Subcutaneous adipose tissue (tissue), 4 donors: ENCODE data around the gene NRXN3. TPM values are rescaled to one million over a fixed set of nuclear protein-coding genes. Genes with fewer than 3 reads are reported as not detected.

ENCODE experiments used
- total RNA-seq, 4 donors: library from RNA; depleted of rRNA; stranded (reverse); fragments of >200 nt; gene quantifications; one replicate each; pipeline ENCODE4 v1.1.0, GENCODE V29; 2016
- TF ChIP-seq, protein P1 (sequence below): fragments of 450-650 bp; IDR thresholded peaks from one replicate; pipeline ENCODE4 v1.5.1; 2016; ENCODE audit warnings: low read depth, mild to moderate bottlenecking, control low read depth, antibody characterized with exemption, moderate library complexity

NRXN3 gene
- total RNA-seq, 4 donors from 2014 or later, result 0.57 to 2.4 (median 1.1) TPM; not detected in 1

DNA sequence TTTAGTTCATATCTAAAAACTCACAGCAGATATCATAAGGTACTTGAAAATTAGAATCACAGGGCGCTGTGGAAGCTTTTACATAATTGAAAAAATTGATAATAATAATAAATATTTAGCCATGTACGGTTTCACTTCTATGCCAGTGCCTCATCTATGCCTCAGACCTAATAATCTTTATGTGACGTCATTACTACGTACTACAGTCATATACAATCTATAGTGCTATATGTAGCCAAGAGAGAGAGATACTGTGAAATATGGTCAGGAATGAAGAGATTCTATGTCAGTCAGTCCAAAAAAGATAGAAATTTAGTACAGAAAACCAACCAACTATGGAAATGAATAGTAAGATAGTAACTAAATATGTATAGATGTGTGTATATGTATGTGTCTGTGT, 1010.5 kb downstream of the NRXN3 start:
- TF ChIP-seq, protein P1, sequence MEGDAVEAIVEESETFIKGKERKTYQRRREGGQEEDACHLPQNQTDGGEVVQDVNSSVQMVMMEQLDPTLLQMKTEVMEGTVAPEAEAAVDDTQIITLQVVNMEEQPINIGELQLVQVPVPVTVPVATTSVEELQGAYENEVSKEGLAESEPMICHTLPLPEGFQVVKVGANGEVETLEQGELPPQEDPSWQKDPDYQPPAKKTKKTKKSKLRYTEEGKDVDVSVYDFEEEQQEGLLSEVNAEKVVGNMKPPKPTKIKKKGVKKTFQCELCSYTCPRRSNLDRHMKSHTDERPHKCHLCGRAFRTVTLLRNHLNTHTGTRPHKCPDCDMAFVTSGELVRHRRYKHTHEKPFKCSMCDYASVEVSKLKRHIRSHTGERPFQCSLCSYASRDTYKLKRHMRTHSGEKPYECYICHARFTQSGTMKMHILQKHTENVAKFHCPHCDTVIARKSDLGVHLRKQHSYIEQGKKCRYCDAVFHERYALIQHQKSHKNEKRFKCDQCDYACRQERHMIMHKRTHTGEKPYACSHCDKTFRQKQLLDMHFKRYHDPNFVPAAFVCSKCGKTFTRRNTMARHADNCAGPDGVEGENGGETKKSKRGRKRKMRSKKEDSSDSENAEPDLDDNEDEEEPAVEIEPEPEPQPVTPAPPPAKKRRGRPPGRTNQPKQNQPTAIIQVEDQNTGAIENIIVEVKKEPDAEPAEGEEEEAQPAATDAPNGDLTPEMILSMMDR, result no peak

DNA sequence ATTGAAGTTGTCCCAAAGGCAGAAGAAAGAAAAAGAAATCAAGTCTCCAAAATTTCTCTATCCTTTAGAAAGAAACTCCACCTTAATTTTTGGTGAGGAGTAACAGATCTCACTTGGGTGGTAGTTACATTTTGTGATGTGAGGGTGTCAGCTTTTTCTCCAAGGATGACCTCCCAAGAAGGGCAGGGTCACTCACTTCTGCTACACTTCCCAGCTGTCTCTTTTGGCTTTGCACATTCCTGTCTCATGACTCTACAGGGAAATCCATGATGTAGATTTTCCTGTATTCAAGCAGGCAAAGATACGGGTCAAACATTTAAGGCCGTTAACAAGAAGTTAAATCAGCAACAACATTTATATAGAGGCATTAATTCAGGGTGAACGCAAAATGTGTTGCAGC, 1016.4 kb downstream of the NRXN3 start:
- TF ChIP-seq, protein P1, result no peak

DNA sequence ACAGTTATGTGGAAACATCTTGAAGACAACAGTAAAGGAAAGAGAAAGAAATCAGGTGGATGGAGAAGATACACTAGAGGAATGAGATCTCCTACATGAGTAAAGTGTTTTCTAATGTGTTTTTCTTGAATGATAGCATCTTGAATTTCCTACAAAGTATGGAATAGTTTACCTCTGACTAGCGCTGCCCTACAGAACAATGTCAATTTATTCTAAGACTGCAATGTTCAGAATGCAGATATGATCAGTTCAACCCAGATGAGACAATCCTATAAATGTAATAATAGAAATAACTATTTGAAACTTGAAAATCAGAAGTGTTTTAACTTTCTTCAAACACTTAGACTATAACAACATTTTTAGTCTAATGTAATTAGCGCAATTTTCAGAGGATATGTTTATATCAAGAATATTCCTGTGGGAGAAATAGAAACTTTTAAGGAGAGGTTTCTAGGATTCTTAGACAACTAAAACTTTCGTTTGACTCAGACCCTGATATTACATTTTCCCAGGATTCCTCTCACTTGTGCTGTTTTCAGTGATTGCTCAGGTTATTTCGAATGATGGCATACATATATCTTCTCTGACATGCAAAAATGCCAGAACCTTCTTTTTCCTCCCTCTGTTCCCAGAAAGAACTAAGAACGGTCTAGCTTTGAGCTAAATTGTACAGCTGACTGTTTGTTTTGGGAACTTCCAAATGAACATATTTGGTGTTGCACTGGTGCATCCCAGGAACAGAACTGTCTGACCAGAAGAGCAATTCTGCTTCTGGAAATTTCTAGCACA, 1023.7 kb downstream of the NRXN3 start:
- TF ChIP-seq, protein P1, result no peak

DNA sequence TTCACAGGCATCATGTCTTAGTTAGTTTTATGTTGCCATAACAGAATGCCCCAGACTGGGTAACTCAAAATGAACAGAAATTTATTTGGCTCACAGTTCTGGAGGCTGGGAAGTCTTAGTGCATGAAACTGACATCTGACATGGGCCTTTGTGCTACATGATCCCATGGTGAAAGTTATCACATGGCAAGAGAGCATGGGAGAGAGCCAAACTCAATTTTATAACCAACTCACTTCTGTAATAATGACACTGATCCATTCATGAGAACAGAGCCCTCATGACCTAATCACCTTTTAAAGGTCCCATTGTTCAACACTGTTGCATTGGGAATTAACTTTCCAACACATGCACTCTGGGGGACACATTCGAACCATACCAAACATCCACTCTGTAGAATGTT, 1026.0 kb downstream of the NRXN3 start:
- TF ChIP-seq, protein P1, result no peak

DNA sequence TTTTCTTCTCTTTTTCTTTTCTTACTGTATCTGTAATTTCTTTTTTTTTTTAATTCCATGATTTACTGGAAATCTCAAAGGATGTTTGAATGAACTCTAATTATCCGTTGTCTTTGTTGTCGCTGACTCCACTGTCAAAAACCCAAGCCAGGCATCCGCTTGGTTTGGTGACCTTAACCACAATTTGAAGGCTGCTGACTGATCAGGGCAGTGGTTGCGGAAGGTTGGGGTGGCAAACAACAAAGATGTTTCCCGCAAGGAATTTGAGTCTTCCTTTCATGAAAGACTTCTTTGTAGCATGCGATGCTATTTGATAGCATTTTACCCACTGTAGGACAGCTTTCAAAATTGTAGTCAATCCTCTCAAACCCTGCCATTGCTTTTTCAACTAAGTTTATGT, 1027.3 kb downstream of the NRXN3 start:
- TF ChIP-seq, protein P1, result no peak

DNA sequence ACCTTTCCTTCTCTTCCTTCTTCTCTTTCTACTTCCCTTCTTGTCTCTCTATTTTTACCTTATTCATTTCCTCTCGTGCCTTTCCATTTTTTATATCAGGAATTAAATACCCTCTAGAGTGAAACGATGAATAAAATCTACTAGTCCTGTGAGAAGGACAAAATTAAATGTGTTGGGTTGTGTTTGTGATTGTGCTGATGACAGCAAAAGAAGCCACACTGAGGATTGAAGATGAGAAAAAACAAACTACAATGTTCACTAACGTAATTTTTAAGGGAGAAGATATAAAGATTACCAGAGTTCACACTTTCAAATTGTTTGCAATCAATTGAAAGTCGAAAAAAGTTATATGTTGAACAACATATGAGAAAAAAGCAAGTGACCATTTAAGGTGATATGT, 1029.0 kb downstream of the NRXN3 start:
- TF ChIP-seq, protein P1, result no peak

DNA sequence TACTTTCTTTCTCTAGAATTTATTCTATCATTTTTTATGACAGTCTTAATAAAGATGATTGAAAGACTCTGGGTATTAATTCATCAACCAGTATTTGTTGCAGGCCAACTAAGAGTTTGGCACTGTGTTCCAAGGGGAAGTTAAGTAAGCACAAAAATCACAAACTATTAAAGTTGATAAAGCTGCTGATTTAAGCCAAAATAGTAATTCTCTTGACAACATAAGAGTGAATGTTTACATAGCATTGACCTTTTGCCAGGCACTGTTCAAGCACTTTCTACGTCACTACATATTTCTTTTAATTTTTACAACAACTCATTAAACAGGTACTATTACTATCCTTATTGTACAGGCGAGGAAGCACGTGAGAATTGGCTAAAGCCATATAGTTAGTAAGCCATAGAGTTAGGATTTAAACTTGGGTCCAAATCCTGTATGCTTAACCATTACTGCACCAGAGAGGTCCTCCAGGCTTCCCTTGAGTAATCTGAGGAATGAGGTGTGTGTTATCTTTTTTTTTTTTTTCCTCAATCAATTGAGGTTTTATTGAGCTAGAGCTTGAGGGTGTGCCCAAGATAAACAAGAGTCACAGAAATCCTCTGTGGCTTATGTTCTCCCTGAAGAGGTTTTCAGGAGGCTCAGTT, 1031.5 kb downstream of the NRXN3 start:
- TF ChIP-seq, protein P1, result no peak
